ENCODE measurements around the gene CPT1C.

Gene CPT1C

GRCh38 chr19:49689133-49690078 lies 1.5 kb upstream of the CPT1C start, which contains the start of gene ADM5:
Gene ADM5 (plus strand): TSS chr19:49689594. CDS start chr19:49689838, 244 bp downstream.
- H3K27ac ChIP-seq (ENCODE audit: low read depth, low read length) = no peak within 1 kb of the TSS
- H3K36me3 ChIP-seq (ENCODE audit: control insufficient read depth in 1 of 2, insufficient read depth in 2 of 2, low read length in 2 of 2) = peaks cover 41% of the 10 kb centered on the region in 2 experiments
- H3K27me3 ChIP-seq (ENCODE audit: insufficient read depth, low read length) = no peaks in the 10 kb centered on the region
- no peaks in the 10 kb centered on the region for H3K9me3 ChIP-seq (ENCODE audit: insufficient read depth, low read depth, low read length)
- no peak within 1 kb of the TSS for H4K91ac ChIP-seq (ENCODE audit: low read depth, low read length)
- H2AFZ ChIP-seq (ENCODE audit: insufficient read depth, low read length, poor library complexity) = peak within 1 kb of the TSS; percentile 56
- no peak within 1 kb of the TSS for H3K14ac ChIP-seq (ENCODE audit: low read length)
- no peak within 1 kb of the TSS for H3K18ac ChIP-seq (ENCODE audit: low read length)
- WGBS (ENCODE audit: extremely low coverage, insufficient coverage, insufficient read length) = no CpG with 5 or more reads among the region's 54 CpGs
- H3K79me1 ChIP-seq (ENCODE audit: low read length) = peaks cover 3% of the 10 kb centered on the region
- H3K4ac ChIP-seq (ENCODE audit: low read depth, low read length) = peak within 1 kb of the TSS; percentile 12
- peak within 1 kb of the TSS; percentile 14 for H3K4me3 ChIP-seq (ENCODE audit: low read depth, low read length)
- peak; percentile 35 to 38 for DNase-seq
- H2BK12ac ChIP-seq (ENCODE audit: low read length) = no peak within 1 kb of the TSS
- H2BK120ac ChIP-seq (ENCODE audit: insufficient read depth, low read length, poor library complexity) = no peak within 1 kb of the TSS
- H4K12ac ChIP-seq (ENCODE audit: low read depth, low read length) = no peak within 1 kb of the TSS
- peaks cover 12 to 20% of the 10 kb centered on the region in 2 experiments for H3K4me1 ChIP-seq (ENCODE audit: control insufficient read depth in 1 of 2, insufficient read depth in 2 of 2, low read length in 2 of 2)
- no peaks in the 10 kb centered on the region for H3K79me2 ChIP-seq (ENCODE audit: control insufficient read depth, insufficient read depth, low read length, poor library complexity)
- H2BK5ac ChIP-seq (ENCODE audit: low read depth, low read length, poor library complexity) = no peak within 1 kb of the TSS
- no peak within 1 kb of the TSS for H3K23ac ChIP-seq (ENCODE audit: low read length)
- H4K8ac ChIP-seq (ENCODE audit: low read depth, low read length) = peak within 1 kb of the TSS; percentile 61
- H3K9ac ChIP-seq (ENCODE audit: low read length) = no peak within 1 kb of the TSS
- peak within 1 kb of the TSS; percentile 39 for H2AK5ac ChIP-seq (ENCODE audit: low read length)
- peak within 1 kb of the TSS; percentile 64 for H3K4me2 ChIP-seq (ENCODE audit: low read length)

GRCh38 chr19:49690079-49690655 lies 749 bp upstream of the CPT1C start:
- no peak overlapping the region for H3K14ac ChIP-seq (ENCODE audit: low read length)
- H3K18ac ChIP-seq (ENCODE audit: low read length) = no peak overlapping the region
- H3K36me3 ChIP-seq (ENCODE audit: control insufficient read depth in 1 of 2, insufficient read depth in 2 of 2, low read length in 2 of 2) = peaks cover 33 to 34% of the 10 kb centered on the region in 2 experiments
- no peak for DNase-seq
- no CpG with 5 or more reads among the region's 39 CpGs for WGBS (ENCODE audit: extremely low coverage, insufficient coverage, insufficient read length)
- peak overlapping the region; percentile 61 for H4K8ac ChIP-seq (ENCODE audit: low read depth, low read length)
- peak overlapping the region; percentile 14 for H3K4me3 ChIP-seq (ENCODE audit: low read depth, low read length)
- no peaks in the 10 kb centered on the region for H3K9me3 ChIP-seq (ENCODE audit: insufficient read depth, low read depth, low read length)
- H3K4me1 ChIP-seq (ENCODE audit: control insufficient read depth in 1 of 2, insufficient read depth in 2 of 2, low read length in 2 of 2) = peaks cover 12 to 20% of the 10 kb centered on the region in 2 experiments
- no peak overlapping the region for H3K23ac ChIP-seq (ENCODE audit: low read length)
- no peak overlapping the region for H3K9ac ChIP-seq (ENCODE audit: low read length)
- H3K79me1 ChIP-seq (ENCODE audit: low read length) = peaks cover 3% of the 10 kb centered on the region
- no peak overlapping the region for H2BK12ac ChIP-seq (ENCODE audit: low read length)
- H2AK5ac ChIP-seq (ENCODE audit: low read length) = peak overlapping the region; percentile 39
- H3K79me2 ChIP-seq (ENCODE audit: control insufficient read depth, insufficient read depth, low read length, poor library complexity) = no peaks in the 10 kb centered on the region
- no peaks in the 10 kb centered on the region for H3K27me3 ChIP-seq (ENCODE audit: insufficient read depth, low read length)
- H3K4ac ChIP-seq (ENCODE audit: low read depth, low read length) = peak overlapping the region; percentile 12
- no peak overlapping the region for H2BK5ac ChIP-seq (ENCODE audit: low read depth, low read length, poor library complexity)
- H4K12ac ChIP-seq (ENCODE audit: low read depth, low read length) = no peak overlapping the region
- no peak overlapping the region for H2BK120ac ChIP-seq (ENCODE audit: insufficient read depth, low read length, poor library complexity)
- H4K91ac ChIP-seq (ENCODE audit: low read depth, low read length) = no peak overlapping the region
- no peak overlapping the region for H3K27ac ChIP-seq (ENCODE audit: low read depth, low read length)
- H3K4me2 ChIP-seq (ENCODE audit: low read length) = peak overlapping the region; percentile 64
- H2AFZ ChIP-seq (ENCODE audit: insufficient read depth, low read length, poor library complexity) = peak overlapping the region; percentile 56

GRCh38 chr19:49691243-49692146 lies 579 bp downstream of the CPT1C start:
- peaks cover 20 to 21% of the 10 kb centered on the region in 2 experiments for H3K36me3 ChIP-seq (ENCODE audit: control insufficient read depth in 1 of 2, insufficient read depth in 2 of 2, low read length in 2 of 2)
- H3K27ac ChIP-seq (ENCODE audit: low read depth, low read length) = no peak overlapping the region
- H2BK12ac ChIP-seq (ENCODE audit: low read length) = no peak overlapping the region
- no peaks in the 10 kb centered on the region for H3K9me3 ChIP-seq (ENCODE audit: insufficient read depth, low read depth, low read length)
- H3K79me2 ChIP-seq (ENCODE audit: control insufficient read depth, insufficient read depth, low read length, poor library complexity) = no peaks in the 10 kb centered on the region
- no peaks in the 10 kb centered on the region for H3K27me3 ChIP-seq (ENCODE audit: insufficient read depth, low read length)
- H3K4me3 ChIP-seq (ENCODE audit: low read depth, low read length) = no peak overlapping the region
- no peak overlapping the region for H3K4ac ChIP-seq (ENCODE audit: low read depth, low read length)
- H2AFZ ChIP-seq (ENCODE audit: insufficient read depth, low read length, poor library complexity) = peak overlapping the region; percentile 58
- no peak overlapping the region for H4K12ac ChIP-seq (ENCODE audit: low read depth, low read length)
- H3K4me1 ChIP-seq (ENCODE audit: control insufficient read depth in 1 of 2, insufficient read depth in 2 of 2, low read length in 2 of 2) = peaks cover 12 to 20% of the 10 kb centered on the region in 2 experiments
- H2AK5ac ChIP-seq (ENCODE audit: low read length) = no peak overlapping the region
- peak overlapping the region; percentile 74 for H4K8ac ChIP-seq (ENCODE audit: low read depth, low read length)
- H3K14ac ChIP-seq (ENCODE audit: low read length) = peak overlapping the region; percentile 27
- peaks cover 3% of the 10 kb centered on the region for H3K79me1 ChIP-seq (ENCODE audit: low read length)
- no peak overlapping the region for H3K9ac ChIP-seq (ENCODE audit: low read length)
- no peak overlapping the region for H4K91ac ChIP-seq (ENCODE audit: low read depth, low read length)
- no peak overlapping the region for H3K18ac ChIP-seq (ENCODE audit: low read length)
- H3K4me2 ChIP-seq (ENCODE audit: low read length) = peak overlapping the region; percentile 64
- DNase-seq = peak in 1 of 2 donors; percentile 19
- H2BK120ac ChIP-seq (ENCODE audit: insufficient read depth, low read length, poor library complexity) = no peak overlapping the region
- no peak overlapping the region for H2BK5ac ChIP-seq (ENCODE audit: low read depth, low read length, poor library complexity)
- no CpG with 5 or more reads among the region's 39 CpGs for WGBS (ENCODE audit: extremely low coverage, insufficient coverage, insufficient read length)
- H3K23ac ChIP-seq (ENCODE audit: low read length) = no peak overlapping the region

GRCh38 chr19:49692147-49692506 lies 1.2 kb downstream of the CPT1C start:
- Histone ChIP-seq H2BK5ac (ENCODE audit: low read depth, low read length, poor library complexity) (no peak overlapping the region), H3K4me3 (ENCODE audit: low read depth, low read length) (no peak overlapping the region), H3K4me2 (ENCODE audit: low read length) (no peak overlapping the region), H3K4me1 (ENCODE audit: control insufficient read depth in 1 of 2, insufficient read depth in 2 of 2, low read length in 2 of 2) (peaks cover 12 to 20% of the 10 kb centered on the region in 2 experiments), H4K91ac (ENCODE audit: low read depth, low read length) (no peak overlapping the region), H3K4ac (ENCODE audit: low read depth, low read length) (no peak overlapping the region), H3K79me1 (ENCODE audit: low read length) (peaks cover 3% of the 10 kb centered on the region), H2BK120ac (ENCODE audit: insufficient read depth, low read length, poor library complexity) (no peak overlapping the region), H3K9ac (ENCODE audit: low read length) (no peak overlapping the region), H2AFZ (ENCODE audit: insufficient read depth, low read length, poor library complexity) (no peak overlapping the region), H4K8ac (ENCODE audit: low read depth, low read length) (no peak overlapping the region), H4K12ac (ENCODE audit: low read depth, low read length) (no peak overlapping the region), H3K27ac (ENCODE audit: low read depth, low read length) (no peak overlapping the region), H3K36me3 (ENCODE audit: control insufficient read depth in 1 of 2, insufficient read depth in 2 of 2, low read length in 2 of 2) (peaks cover 16 to 17% of the 10 kb centered on the region in 2 experiments), H3K79me2 (ENCODE audit: control insufficient read depth, insufficient read depth, low read length, poor library complexity) (no peaks in the 10 kb centered on the region), H2AK5ac (ENCODE audit: low read length) (no peak overlapping the region), H3K27me3 (ENCODE audit: insufficient read depth, low read length) (no peaks in the 10 kb centered on the region), H3K14ac (ENCODE audit: low read length) (no peak overlapping the region), H3K18ac (ENCODE audit: low read length) (no peak overlapping the region), H3K9me3 (ENCODE audit: insufficient read depth, low read depth, low read length) (no peaks in the 10 kb centered on the region), H2BK12ac (ENCODE audit: low read length) (no peak overlapping the region), H3K23ac (ENCODE audit: low read length) (no peak overlapping the region)
- no CpG with 5 or more reads among the region's 16 CpGs for WGBS (ENCODE audit: extremely low coverage, insufficient coverage, insufficient read length)
- DNase-seq = no peak
